ENCODE results near the gene RPTOR.
"Not testable (repeated sequence)": the region's sequence is repeated elsewhere in the genome, so short reads cannot be mapped to it uniquely, and the experiment has no call there.

Gene RPTOR

GRCh38 chr17:80803451-80804428 is 259.1 kb downstream of the RPTOR start:
- no peak for DNase-seq

- DNase-seq, result no peak
These were observed 259.8 kb downstream of the RPTOR start for GRCh38 chr17:80804466-80804865.

GRCh38 chr17:80805032-80805751 is 260.6 kb downstream of the RPTOR start:
- no peak for DNase-seq

GRCh38 chr17:80807014-80807413 is 262.4 kb downstream of the RPTOR start:
- DNase-seq, result no peak

- DNase-seq, result no peak
These were observed 263.2 kb downstream of the RPTOR start for GRCh38 chr17:80807882-80808281.

GRCh38 chr17:80811181-80812105 is 266.8 kb downstream of the RPTOR start:
- no peak for DNase-seq

GRCh38 chr17:80812362-80813088 is 267.9 kb downstream of the RPTOR start:
- no peak for DNase-seq

- no peak for DNase-seq
These were observed 268.7 kb downstream of the RPTOR start for GRCh38 chr17:80813318-80813717.

- DNase-seq, result no peak
These were observed 269.9 kb downstream of the RPTOR start for GRCh38 chr17:80814491-80814890.

- no peak for DNase-seq
These were observed 270.6 kb downstream of the RPTOR start for GRCh38 chr17:80815151-80815681.

- DNase-seq, result not testable (repeated sequence)
These were observed 271.1 kb downstream of the RPTOR start for GRCh38 chr17:80815718-80816117.

- DNase-seq, result no peak
These were observed 271.8 kb downstream of the RPTOR start for GRCh38 chr17:80816241-80817103.

GRCh38 chr17:80817321-80817845 is 272.7 kb downstream of the RPTOR start:
- DNase-seq, result no peak

- no peak for DNase-seq
These were observed 273.2 kb downstream of the RPTOR start for GRCh38 chr17:80817861-80818260.

GRCh38 chr17:80818871-80819270 is 274.2 kb downstream of the RPTOR start:
- DNase-seq, result no peak

GRCh38 chr17:80819422-80820164 is 275.0 kb downstream of the RPTOR start:
- DNase-seq, result no peak

- DNase-seq, result no peak
These were observed 275.7 kb downstream of the RPTOR start for GRCh38 chr17:80820331-80820730.

- DNase-seq, result no peak
These were observed 276.9 kb downstream of the RPTOR start for GRCh38 chr17:80821546-80821945.

GRCh38 chr17:80822021-80822699 is 277.5 kb downstream of the RPTOR start:
- no peak for DNase-seq

Measured in NCI-H1417 treated with DMSO at 0.1 percent for 48 hours (cell line).